T-helper 2 cell treated with Interferon-gamma antibody and Interleukin-4, amounts not matched to agents 100 ng/mL and 5 ng/mL, for 36 hours (primary cell): ENCODE results near the gene MDK. TPM values are rescaled to one million over a fixed set of nuclear protein-coding genes. Genes with fewer than 3 reads are reported as not detected.

Source experiments
- intact Hi-C: fragments of 100-400 bp; cut with micrococcal nuclease; formaldehyde crosslinking; loops from one replicate; pipeline ENCODE4 v1.15.1; 2023
- total RNA-seq: library from RNA; stranded (reverse); gene quantifications from 2 replicates; pipeline ENCODE4 v1.2.3, GENCODE V29; 2022

Gene MDK
- total RNA-seq, 1 donor from 2014 or later = 4.4 TPM

- intact Hi-C loops = loop anchor here (2.0 to 5.0 kb wide), 6 partner anchors 13 to 429 kb away; partner anchors contain the start of genes ARHGAP1, PHF21A and ZNF408
Measured at GRCh38 chr11:46347637-46348311, 33.7 kb upstream of the MDK start.

GRCh38 chr11:46348566-46349401 lies 32.7 kb upstream of the MDK start:
- intact Hi-C loops = loop anchor here (2.0 to 5.0 kb wide), 2 partner anchors 228 to 354 kb away; partner anchors contain the start of genes ARHGAP1, PHF21A and ZNF408

- intact Hi-C loops = no loop called here
Measured at GRCh38 chr11:46350695-46351094, 30.8 kb upstream of the MDK start.

GRCh38 chr11:46351148-46351547 lies 30.3 kb upstream of the MDK start:
- intact Hi-C loops = no loop called here

- intact Hi-C loops = loop anchor here (1.0 kb wide), 2 partner anchors 10 to 16 kb away; no protein-coding TSS in a partner anchor
Measured at GRCh38 chr11:46351606-46352005, 29.9 kb upstream of the MDK start.

- intact Hi-C loops = loop anchor here (1.0 kb wide), 2 partner anchors 9 to 15 kb away; no protein-coding TSS in a partner anchor
Measured at GRCh38 chr11:46352063-46352841, 29.2 kb upstream of the MDK start.

GRCh38 chr11:46353698-46354097 lies 27.8 kb upstream of the MDK start:
- intact Hi-C loops = no loop called here

GRCh38 chr11:46356924-46357482 lies 24.5 kb upstream of the MDK start:
- intact Hi-C loops = no loop called here

- intact Hi-C loops = no loop called here
Measured at GRCh38 chr11:46357483-46357936, 24.0 kb upstream of the MDK start.

- intact Hi-C loops = loop anchor here (2.0 kb wide), 1 partner anchor 13 kb away; the partner anchor contains the start of gene DGKZ
Measured at GRCh38 chr11:46359953-46360352, 21.5 kb upstream of the MDK start.

GRCh38 chr11:46360878-46361277 lies 20.6 kb upstream of the MDK start:
- intact Hi-C loops = loop anchor here (1.0 to 2.0 kb wide), 2 partner anchors 9 to 14 kb away; partner anchors contain the start of gene DGKZ

GRCh38 chr11:46361283-46362155 lies 19.9 kb upstream of the MDK start:
- intact Hi-C loops = loop anchor here (1.0 to 2.0 kb wide), 2 partner anchors 9 to 15 kb away; partner anchors contain the start of gene DGKZ

GRCh38 chr11:46362156-46363030 lies 19.1 kb upstream of the MDK start:
- intact Hi-C loops = no loop called here

- intact Hi-C loops = no loop called here
Measured at GRCh38 chr11:46363031-46363407, 18.4 kb upstream of the MDK start.

GRCh38 chr11:46363455-46364005 lies 17.9 kb upstream of the MDK start:
- intact Hi-C loops = no loop called here

- intact Hi-C loops = no loop called here
Measured at GRCh38 chr11:46364056-46364455, 17.4 kb upstream of the MDK start.

- intact Hi-C loops = no loop called here
Measured at GRCh38 chr11:46364791-46365190, 16.7 kb upstream of the MDK start.

- intact Hi-C loops = no loop called here
Measured at GRCh38 chr11:46366260-46366659, 15.2 kb upstream of the MDK start.
